HG03135 (cell line): Measurements from ENCODE around the gene FUT9.

Source experiments
- ATAC-seq: cut with Tn5 transposase; IDR thresholded peaks from one replicate; pipeline ENCODE4 v1.9.1; 2021; ENCODE audit warnings: mild to moderate bottlenecking, moderate library complexity; ENCODE audit not compliant: unreplicated experiment

Gene FUT9

GRCh38 chr6:96164802-96165201 is 149.0 kb downstream of the FUT9 start:
- ATAC-seq, result no peak

GRCh38 chr6:96171112-96171511 is 155.3 kb downstream of the FUT9 start:
- no peak for ATAC-seq

GRCh38 chr6:96184798-96185197 is 169.0 kb downstream of the FUT9 start:
- no peak for ATAC-seq

- ATAC-seq, result no peak
These were observed 170.3 kb downstream of the FUT9 start for GRCh38 chr6:96186094-96186493.

GRCh38 chr6:96186516-96187195 is 170.9 kb downstream of the FUT9 start:
- no peak for ATAC-seq

- ATAC-seq, result no peak
These were observed 178.9 kb downstream of the FUT9 start for GRCh38 chr6:96194675-96195074.

GRCh38 chr6:96195272-96195671 is 179.5 kb downstream of the FUT9 start:
- ATAC-seq, result no peak

GRCh38 chr6:96196633-96197032 is 180.9 kb downstream of the FUT9 start:
- ATAC-seq, result no peak

- no peak for ATAC-seq
These were observed 181.5 kb downstream of the FUT9 start for GRCh38 chr6:96197241-96197640.

GRCh38 chr6:96202571-96202970 is 186.8 kb downstream of the FUT9 start:
- ATAC-seq, result no peak

GRCh38 chr6:96211341-96211740 is 195.6 kb downstream of the FUT9 start:
- no peak for ATAC-seq

- ATAC-seq, result no peak
These were observed 196.3 kb downstream of the FUT9 start for GRCh38 chr6:96212066-96212465.

- ATAC-seq, result no peak
These were observed 198.0 kb downstream of the FUT9 start for GRCh38 chr6:96213784-96214183.

GRCh38 chr6:96223695-96224094 is 207.9 kb downstream of the FUT9 start:
- no peak for ATAC-seq

GRCh38 chr6:96227135-96227534 is 211.4 kb downstream of the FUT9 start:
- ATAC-seq, result no peak

GRCh38 chr6:96234444-96234843 is 218.7 kb downstream of the FUT9 start:
- ATAC-seq, result no peak

- no peak for ATAC-seq
These were observed 220.2 kb downstream of the FUT9 start for GRCh38 chr6:96235927-96236326.

GRCh38 chr6:96236471-96236870 is 220.7 kb downstream of the FUT9 start:
- ATAC-seq, result no peak

- ATAC-seq, result no peak
These were observed 222.0 kb downstream of the FUT9 start for GRCh38 chr6:96237638-96238347.

- no peak for ATAC-seq
These were observed 230.8 kb downstream of the FUT9 start for GRCh38 chr6:96246563-96246962.

- no peak for ATAC-seq
These were observed 234.0 kb downstream of the FUT9 start for GRCh38 chr6:96249755-96250154.

- ATAC-seq, result no peak
These were observed 242.0 kb downstream of the FUT9 start for GRCh38 chr6:96257751-96258150.
